ENCODE data around the gene SLC7A9.

SLC7A9 gene

DNA sequence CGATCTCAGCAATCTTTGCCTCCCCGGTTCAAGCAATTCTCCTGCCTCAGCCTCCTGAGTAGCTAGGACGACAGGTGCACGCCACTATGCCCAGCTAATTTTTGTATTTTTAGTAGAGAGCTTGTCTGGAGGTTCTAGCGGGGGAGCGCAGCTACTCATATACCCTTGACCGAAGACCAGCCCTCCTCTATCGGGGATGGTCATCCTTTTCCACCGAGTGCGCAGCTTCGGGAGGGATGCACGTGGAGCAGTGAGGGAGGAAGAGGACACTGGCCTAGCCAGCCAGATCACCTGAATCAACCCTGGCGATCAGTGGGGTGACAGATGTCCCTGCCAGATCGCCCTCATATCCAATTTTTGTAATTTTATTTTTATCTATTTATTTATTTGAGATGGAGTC, 6.8 kb downstream of the SLC7A9 start:
- TF ChIP-seq, protein P1, sequence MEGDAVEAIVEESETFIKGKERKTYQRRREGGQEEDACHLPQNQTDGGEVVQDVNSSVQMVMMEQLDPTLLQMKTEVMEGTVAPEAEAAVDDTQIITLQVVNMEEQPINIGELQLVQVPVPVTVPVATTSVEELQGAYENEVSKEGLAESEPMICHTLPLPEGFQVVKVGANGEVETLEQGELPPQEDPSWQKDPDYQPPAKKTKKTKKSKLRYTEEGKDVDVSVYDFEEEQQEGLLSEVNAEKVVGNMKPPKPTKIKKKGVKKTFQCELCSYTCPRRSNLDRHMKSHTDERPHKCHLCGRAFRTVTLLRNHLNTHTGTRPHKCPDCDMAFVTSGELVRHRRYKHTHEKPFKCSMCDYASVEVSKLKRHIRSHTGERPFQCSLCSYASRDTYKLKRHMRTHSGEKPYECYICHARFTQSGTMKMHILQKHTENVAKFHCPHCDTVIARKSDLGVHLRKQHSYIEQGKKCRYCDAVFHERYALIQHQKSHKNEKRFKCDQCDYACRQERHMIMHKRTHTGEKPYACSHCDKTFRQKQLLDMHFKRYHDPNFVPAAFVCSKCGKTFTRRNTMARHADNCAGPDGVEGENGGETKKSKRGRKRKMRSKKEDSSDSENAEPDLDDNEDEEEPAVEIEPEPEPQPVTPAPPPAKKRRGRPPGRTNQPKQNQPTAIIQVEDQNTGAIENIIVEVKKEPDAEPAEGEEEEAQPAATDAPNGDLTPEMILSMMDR (IDR thresholded peaks at IDR 0.05) = no peak

DNA sequence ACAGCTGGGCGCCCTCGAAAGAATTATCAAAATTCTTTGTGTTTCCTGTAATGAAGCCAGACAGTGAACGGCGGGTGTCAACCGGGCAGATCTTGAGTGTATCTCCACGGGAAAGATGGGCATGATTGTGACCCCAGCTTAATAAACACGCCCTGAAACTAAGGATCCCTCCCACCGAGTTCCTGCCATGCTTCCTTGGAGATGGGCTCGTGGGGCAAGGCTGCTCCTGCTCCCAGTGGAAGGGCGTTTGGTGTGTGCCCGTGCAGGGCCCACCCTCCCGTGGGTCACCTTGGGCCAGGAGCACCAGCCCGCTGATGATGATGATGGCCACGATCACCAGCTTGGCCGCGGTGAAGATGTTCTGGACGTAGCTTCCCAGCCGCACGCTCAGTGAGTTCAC, 7.4 kb downstream of the SLC7A9 start:
- TF ChIP-seq, protein P1 (IDR thresholded peaks at IDR 0.05) = no peak
- Histone ChIP-seq H3K4me3 (ENCODE audit: low read depth in 1 of 2, low read length in 1 of 2) (no peak overlapping the region), H3K27ac (no peak overlapping the region), H3K36me3 (no peaks in the 10 kb centered on the region), H3K9me3 (no peaks in the 10 kb centered on the region), H3K4me1 (ENCODE audit: control insufficient read depth in 1 of 2, insufficient read depth in 1 of 2, low read depth in 1 of 2, low read length in 1 of 2) (no peaks in the 10 kb centered on the region), H3K27me3 (no peaks in the 10 kb centered on the region)

More for the DNA sequence above, 6.8 kb downstream of the SLC7A9 start:
- Histone ChIP-seq H3K9me3 (no peaks in the 10 kb centered on the region), H3K4me1 (ENCODE audit: control insufficient read depth in 1 of 2, insufficient read depth in 1 of 2, low read depth in 1 of 2, low read length in 1 of 2) (no peaks in the 10 kb centered on the region), H3K4me3 (ENCODE audit: low read depth in 1 of 2, low read length in 1 of 2) (no peak overlapping the region), H3K27me3 (no peaks in the 10 kb centered on the region), H3K36me3 (no peaks in the 10 kb centered on the region), H3K27ac (no peak overlapping the region)

DNA sequence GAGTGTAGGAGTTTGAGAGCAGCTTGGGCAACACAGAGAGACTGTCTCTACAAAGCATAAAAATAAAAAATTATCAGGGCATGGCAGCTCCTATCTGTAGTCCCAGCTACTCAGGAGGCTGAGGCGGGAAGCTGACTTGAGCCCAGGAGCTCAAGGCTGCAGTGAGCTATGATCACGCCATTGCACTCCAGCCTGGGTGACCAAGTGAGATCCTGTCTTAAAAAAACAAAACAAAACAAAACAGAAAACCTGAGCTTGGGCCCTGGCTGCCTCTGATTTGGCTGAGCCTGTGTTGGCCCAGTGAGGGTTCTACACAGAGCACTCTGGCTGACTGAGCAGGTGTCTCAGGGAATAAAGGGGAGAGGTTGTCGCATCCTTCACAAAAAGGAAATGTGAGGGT, 8.0 kb downstream of the SLC7A9 start:
- TF ChIP-seq, protein P1 (IDR thresholded peaks at IDR 0.05) = no peak
- no peak overlapping the region for H3K27ac ChIP-seq
- no peaks in the 10 kb centered on the region for H3K4me1 ChIP-seq (ENCODE audit: control insufficient read depth in 1 of 2, insufficient read depth in 1 of 2, low read depth in 1 of 2, low read length in 1 of 2)
- no peaks in the 10 kb centered on the region for H3K9me3 ChIP-seq
- H3K36me3 ChIP-seq = no peaks in the 10 kb centered on the region
- no peaks in the 10 kb centered on the region for H3K27me3 ChIP-seq
- H3K4me3 ChIP-seq (ENCODE audit: low read depth in 1 of 2, low read length in 1 of 2) = no peak overlapping the region

DNA sequence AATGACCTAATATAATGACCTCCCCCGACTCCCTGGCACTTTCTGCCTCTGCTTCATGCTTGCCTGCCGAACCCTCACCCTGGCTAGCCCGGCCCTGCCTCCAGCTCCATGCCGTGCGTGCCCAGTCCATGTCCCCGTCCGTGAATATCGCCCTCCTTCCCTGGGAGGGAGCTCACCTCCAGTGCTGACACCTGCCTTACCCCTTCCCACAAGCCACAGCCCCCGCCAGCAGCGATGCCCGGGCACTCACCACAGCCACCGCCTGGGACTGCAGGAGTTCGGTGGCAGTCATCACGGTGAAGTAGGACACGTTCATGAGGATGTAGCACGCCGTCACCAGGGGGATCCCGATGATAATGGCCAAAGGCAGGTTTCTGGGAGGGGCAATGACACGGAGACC, 10.0 kb downstream of the SLC7A9 start:
- H3K27ac ChIP-seq = no peak overlapping the region
- H3K36me3 ChIP-seq = no peaks in the 10 kb centered on the region
- no peaks in the 10 kb centered on the region for H3K9me3 ChIP-seq
- no peaks in the 10 kb centered on the region for H3K4me1 ChIP-seq (ENCODE audit: control insufficient read depth in 1 of 2, insufficient read depth in 1 of 2, low read depth in 1 of 2, low read length in 1 of 2)
- no peak overlapping the region for H3K4me3 ChIP-seq (ENCODE audit: low read depth in 1 of 2, low read length in 1 of 2)
- TF ChIP-seq, protein P1 (IDR thresholded peaks at IDR 0.05) = no peak
- H3K27me3 ChIP-seq = no peaks in the 10 kb centered on the region

DNA sequence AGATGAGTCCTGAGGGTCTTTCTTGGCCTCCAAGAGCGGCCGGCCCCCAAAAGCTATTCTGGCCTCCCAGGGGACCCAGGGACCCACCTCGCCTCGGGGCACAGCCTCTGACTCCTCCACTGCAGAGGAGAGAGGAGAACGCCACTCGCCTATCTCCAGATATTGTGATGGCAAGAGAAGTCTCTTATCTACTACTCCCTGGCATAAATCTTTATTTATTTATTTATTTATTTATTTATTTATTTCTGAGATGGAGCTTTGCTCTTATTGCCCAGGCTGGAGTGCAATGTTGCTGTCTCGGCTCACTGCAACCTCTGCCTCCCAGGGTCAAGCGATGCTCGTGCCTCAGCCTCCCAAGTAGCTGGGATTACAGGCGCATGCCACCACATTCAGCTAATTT, 11.0 kb downstream of the SLC7A9 start:
- Histone ChIP-seq H3K27me3 (no peaks in the 10 kb centered on the region), H3K4me1 (ENCODE audit: control insufficient read depth in 1 of 2, insufficient read depth in 1 of 2, low read depth in 1 of 2, low read length in 1 of 2) (no peaks in the 10 kb centered on the region), H3K4me3 (ENCODE audit: low read depth in 1 of 2, low read length in 1 of 2) (no peak overlapping the region), H3K36me3 (no peaks in the 10 kb centered on the region), H3K9me3 (no peaks in the 10 kb centered on the region), H3K27ac (no peak overlapping the region)
- TF ChIP-seq, protein P1 (IDR thresholded peaks at IDR 0.05) = no peak

DNA sequence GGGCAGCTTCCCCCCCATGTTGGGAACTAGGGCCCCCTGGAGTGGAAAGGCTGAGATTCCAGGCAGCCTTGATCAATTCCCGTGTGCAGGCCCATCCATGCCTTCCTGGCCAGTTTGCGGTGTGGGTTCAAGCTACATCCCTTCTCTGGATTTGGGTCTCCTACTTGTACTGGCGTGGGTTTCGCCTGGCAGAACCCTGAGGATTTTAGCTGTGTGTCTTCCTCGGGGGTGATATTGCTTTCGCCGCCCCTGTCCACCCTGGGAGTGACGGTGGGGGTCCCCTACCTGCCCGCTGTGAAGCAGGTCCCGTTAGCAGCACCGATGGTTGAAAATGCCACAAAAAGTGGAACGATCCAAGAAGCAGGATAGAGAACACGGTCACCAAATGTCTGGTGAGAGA, 11.4 kb downstream of the SLC7A9 start:
- H3K27ac ChIP-seq = no peak overlapping the region
- no peaks in the 10 kb centered on the region for H3K36me3 ChIP-seq
- no peaks in the 10 kb centered on the region for H3K4me1 ChIP-seq (ENCODE audit: control insufficient read depth in 1 of 2, insufficient read depth in 1 of 2, low read depth in 1 of 2, low read length in 1 of 2)
- no peak overlapping the region for H3K4me3 ChIP-seq (ENCODE audit: low read depth in 1 of 2, low read length in 1 of 2)
- TF ChIP-seq, protein P1 (IDR thresholded peaks at IDR 0.05) = no peak
- no peaks in the 10 kb centered on the region for H3K9me3 ChIP-seq
- H3K27me3 ChIP-seq = no peaks in the 10 kb centered on the region
